Measurements from ENCODE around the gene LRP1B. TPM values are rescaled to one million over a fixed set of nuclear protein-coding genes. Genes with fewer than 3 reads are reported as not detected.

Gene LRP1B
- total RNA-seq, 1 experiment from 2014 or later = 0.52 TPM

DNA sequence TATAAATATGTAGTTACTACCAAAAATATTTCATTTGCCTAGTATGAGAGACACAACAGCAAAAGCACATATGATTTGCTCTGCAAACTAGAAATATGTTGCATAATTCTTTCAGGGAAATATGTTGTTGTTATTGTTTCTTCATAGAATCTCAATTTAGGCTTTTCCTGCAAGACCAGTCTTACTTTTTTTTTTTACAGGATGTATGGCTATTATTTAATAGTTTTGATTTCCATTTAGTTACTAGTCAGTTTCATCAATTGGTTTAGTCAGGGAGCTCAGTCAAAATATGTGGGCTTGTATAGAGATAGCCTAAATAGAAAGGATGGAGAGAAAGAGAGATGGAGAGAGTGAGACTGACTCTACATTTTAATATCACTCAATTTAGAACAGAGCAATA is 6.1 kb downstream of the LRP1B start (continued):
- TF ChIP-seq, protein P1, sequence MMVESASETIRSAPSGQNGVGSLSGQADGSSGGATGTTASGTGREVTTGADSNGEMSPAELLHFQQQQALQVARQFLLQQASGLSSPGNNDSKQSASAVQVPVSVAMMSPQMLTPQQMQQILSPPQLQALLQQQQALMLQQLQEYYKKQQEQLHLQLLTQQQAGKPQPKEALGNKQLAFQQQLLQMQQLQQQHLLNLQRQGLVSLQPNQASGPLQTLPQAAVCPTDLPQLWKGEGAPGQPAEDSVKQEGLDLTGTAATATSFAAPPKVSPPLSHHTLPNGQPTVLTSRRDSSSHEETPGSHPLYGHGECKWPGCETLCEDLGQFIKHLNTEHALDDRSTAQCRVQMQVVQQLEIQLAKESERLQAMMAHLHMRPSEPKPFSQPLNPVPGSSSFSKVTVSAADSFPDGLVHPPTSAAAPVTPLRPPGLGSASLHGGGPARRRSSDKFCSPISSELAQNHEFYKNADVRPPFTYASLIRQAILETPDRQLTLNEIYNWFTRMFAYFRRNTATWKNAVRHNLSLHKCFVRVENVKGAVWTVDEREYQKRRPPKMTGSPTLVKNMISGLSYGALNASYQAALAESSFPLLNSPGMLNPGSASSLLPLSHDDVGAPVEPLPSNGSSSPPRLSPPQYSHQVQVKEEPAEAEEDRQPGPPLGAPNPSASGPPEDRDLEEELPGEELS (CRISPR knock-in tag; IDR thresholded peaks at IDR 0.05) = no peak
- no peak for TF ChIP-seq TCF7 (CRISPR knock-in tag; IDR thresholded peaks at IDR 0.05; ENCODE audit: low read depth)
- TF ChIP-seq, protein P2, sequence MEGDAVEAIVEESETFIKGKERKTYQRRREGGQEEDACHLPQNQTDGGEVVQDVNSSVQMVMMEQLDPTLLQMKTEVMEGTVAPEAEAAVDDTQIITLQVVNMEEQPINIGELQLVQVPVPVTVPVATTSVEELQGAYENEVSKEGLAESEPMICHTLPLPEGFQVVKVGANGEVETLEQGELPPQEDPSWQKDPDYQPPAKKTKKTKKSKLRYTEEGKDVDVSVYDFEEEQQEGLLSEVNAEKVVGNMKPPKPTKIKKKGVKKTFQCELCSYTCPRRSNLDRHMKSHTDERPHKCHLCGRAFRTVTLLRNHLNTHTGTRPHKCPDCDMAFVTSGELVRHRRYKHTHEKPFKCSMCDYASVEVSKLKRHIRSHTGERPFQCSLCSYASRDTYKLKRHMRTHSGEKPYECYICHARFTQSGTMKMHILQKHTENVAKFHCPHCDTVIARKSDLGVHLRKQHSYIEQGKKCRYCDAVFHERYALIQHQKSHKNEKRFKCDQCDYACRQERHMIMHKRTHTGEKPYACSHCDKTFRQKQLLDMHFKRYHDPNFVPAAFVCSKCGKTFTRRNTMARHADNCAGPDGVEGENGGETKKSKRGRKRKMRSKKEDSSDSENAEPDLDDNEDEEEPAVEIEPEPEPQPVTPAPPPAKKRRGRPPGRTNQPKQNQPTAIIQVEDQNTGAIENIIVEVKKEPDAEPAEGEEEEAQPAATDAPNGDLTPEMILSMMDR (IDR thresholded peaks at IDR 0.05) = no peak

DNA sequence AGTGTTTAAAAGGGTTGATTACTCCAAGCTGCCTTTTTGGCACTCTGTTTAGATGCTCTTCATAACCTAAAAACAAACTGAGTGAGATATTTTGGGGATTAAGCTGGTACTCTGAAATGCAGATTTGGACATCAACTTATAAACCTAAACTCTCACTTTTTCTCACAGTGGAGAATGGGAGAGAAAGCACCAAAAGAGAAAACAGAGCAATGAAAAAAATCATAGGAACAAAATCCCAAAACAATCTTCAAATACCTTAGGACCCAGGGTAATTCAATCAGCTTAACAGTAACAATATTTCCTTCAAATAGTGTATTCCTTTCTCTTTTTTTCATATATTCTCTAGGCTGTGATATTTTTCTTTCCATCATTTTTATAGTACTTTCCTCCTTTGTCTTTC is 11.5 kb downstream of the LRP1B start:
- Mint-ChIP-seq H3K27me3 (ENCODE audit: low read depth) (no peaks in the 10 kb centered on the region), H3K36me3 (no peaks in the 10 kb centered on the region), H3K27ac (no peak overlapping the region), H3K9me3 (peaks cover 3% of the 10 kb centered on the region; the same call in 1 of the 2 replicates), H3K4me1 (0 out of 2 replicates have a peak, but pooled peaks cover 4% of the 10 kb centered on the region), H3K4me3 (no peak overlapping the region)
- ATAC-seq (no peak), DNase-seq (ENCODE audit: low spot score) (no peak)
- TF ChIP-seq NR1H2 (CRISPR knock-in tag; IDR thresholded peaks at IDR 0.05) (no peak), HMGA2 (CRISPR knock-in tag; IDR thresholded peaks at IDR 0.05) (no peak), TCF7 (CRISPR knock-in tag; IDR thresholded peaks at IDR 0.05; ENCODE audit: low read depth) (no peak)
- TF ChIP-seq, protein P3, sequence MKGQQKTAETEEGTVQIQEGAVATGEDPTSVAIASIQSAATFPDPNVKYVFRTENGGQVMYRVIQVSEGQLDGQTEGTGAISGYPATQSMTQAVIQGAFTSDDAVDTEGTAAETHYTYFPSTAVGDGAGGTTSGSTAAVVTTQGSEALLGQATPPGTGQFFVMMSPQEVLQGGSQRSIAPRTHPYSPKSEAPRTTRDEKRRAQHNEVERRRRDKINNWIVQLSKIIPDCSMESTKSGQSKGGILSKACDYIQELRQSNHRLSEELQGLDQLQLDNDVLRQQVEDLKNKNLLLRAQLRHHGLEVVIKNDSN (CRISPR knock-in tag; IDR thresholded peaks at IDR 0.05) = no peak
- ChIA-PET POLR2A (interaction anchor here (0.6 kb wide), 1 partner anchor 551 kb away, joined by 4 read pairs; no protein-coding TSS in a partner anchor), CTCF (interaction anchor here (1.7 kb wide), 1 partner anchor 10 kb away, joined by 5 read pairs; no protein-coding TSS in a partner anchor)

DNA sequence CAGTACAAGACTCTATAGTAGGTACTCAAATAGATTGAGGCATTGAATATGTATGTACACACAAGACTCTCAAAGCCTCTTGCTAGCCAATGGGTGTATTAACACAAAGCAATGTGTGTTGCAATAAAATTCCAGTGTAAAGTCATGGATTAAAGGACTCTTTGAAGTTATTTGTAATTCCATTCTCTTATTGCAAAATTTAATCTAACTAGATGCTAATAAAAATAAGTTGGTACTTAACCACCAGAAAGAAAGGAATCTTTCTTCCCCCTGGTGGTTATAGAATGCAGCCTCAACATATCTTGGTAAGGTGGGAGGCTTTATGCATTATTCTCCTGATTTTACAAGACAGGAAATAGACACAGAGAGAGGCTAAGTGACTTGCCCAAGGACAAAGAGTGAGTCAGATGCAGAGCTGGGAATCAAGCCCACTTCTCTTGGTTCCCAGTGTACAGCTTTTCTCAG is 18.0 kb downstream of the LRP1B start:
- Mint-ChIP-seq H3K4me3 (no peak overlapping the region), H3K36me3 (no peaks in the 10 kb centered on the region), H3K27me3 (ENCODE audit: low read depth) (no peaks in the 10 kb centered on the region), H3K27ac (no peak overlapping the region), H3K9me3 (peaks cover 4% of the 10 kb centered on the region; the same call in 1 of the 2 replicates), H3K4me1 (no peaks in the 10 kb centered on the region)
- no peak for DNase-seq (ENCODE audit: low spot score)
- no peak for ATAC-seq
- POLR2A ChIA-PET = no interaction called here
- TF ChIP-seq, protein P4, sequence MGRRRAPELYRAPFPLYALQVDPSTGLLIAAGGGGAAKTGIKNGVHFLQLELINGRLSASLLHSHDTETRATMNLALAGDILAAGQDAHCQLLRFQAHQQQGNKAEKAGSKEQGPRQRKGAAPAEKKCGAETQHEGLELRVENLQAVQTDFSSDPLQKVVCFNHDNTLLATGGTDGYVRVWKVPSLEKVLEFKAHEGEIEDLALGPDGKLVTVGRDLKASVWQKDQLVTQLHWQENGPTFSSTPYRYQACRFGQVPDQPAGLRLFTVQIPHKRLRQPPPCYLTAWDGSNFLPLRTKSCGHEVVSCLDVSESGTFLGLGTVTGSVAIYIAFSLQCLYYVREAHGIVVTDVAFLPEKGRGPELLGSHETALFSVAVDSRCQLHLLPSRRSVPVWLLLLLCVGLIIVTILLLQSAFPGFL (CRISPR knock-in tag; IDR thresholded peaks at IDR 0.05; ENCODE audit: borderline replicate concordance) = no peak
- TF ChIP-seq, protein P5, sequence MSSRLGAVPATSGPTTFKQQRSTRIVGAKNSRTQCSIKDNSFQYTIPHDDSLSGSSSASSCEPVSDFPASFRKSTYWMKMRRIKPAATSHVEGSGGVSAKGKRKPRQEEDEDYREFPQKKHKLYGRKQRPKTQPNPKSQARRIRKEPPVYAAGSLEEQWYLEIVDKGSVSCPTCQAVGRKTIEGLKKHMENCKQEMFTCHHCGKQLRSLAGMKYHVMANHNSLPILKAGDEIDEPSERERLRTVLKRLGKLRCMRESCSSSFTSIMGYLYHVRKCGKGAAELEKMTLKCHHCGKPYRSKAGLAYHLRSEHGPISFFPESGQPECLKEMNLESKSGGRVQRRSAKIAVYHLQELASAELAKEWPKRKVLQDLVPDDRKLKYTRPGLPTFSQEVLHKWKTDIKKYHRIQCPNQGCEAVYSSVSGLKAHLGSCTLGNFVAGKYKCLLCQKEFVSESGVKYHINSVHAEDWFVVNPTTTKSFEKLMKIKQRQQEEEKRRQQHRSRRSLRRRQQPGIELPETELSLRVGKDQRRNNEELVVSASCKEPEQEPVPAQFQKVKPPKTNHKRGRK (CRISPR knock-in tag; IDR thresholded peaks at IDR 0.05; ENCODE audit: borderline replicate concordance) = no peak
- CTCF ChIA-PET = no interaction called here

DNA sequence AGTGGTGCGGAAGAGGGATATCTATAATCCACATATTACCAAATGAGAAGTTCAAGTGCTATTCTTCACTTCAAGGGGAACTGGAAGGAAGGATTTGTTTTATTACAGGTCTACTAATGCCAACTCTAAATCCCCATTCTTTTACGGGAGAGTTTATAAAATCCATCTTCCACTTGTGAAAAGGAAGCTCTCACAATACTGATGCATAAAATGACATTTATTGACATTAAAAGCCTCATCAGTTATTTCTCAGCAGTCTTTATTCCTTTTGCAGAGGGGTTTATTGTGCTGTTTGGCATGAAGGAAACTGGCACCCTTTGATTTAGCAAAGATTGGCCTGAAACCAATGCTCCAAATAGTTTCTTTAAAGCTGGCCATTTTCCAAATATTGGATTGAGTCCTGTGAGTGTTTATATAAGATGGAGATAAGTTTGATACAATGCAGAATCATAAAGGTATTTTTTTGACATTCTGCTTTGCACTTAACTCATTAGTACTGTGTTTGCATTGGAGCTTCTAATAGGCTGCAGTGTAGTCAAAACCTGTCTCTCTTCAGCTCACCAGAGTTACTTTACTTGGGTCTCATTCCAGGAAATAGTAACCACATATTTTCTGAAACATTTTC is 26.6 kb downstream of the LRP1B start:
- H3K9me3 Mint-ChIP-seq = no peaks in the 10 kb centered on the region
- H3K27me3 Mint-ChIP-seq (ENCODE audit: low read depth) = no peaks in the 10 kb centered on the region
- H3K36me3 Mint-ChIP-seq = no peaks in the 10 kb centered on the region
- POLR2A ChIA-PET = no interaction called here
- H3K4me1 Mint-ChIP-seq = peaks cover 13% of the 10 kb centered on the region
- H3K4me3 Mint-ChIP-seq = no peak overlapping the region
- ATAC-seq (no peak), DNase-seq (ENCODE audit: low spot score) (no peak)
- no peak overlapping the region for H3K27ac Mint-ChIP-seq
- CTCF ChIA-PET = no interaction called here
- TF ChIP-seq TCF7 (CRISPR knock-in tag; IDR thresholded peaks at IDR 0.05; ENCODE audit: low read depth) (no peak), MYBL2 (CRISPR knock-in tag; IDR thresholded peaks at IDR 0.05) (no peak), NFE2L1 (CRISPR knock-in tag; IDR thresholded peaks at IDR 0.05) (no peak), TEAD1 (CRISPR knock-in tag; IDR thresholded peaks at IDR 0.05) (no peak)
- TF ChIP-seq, protein P6, sequence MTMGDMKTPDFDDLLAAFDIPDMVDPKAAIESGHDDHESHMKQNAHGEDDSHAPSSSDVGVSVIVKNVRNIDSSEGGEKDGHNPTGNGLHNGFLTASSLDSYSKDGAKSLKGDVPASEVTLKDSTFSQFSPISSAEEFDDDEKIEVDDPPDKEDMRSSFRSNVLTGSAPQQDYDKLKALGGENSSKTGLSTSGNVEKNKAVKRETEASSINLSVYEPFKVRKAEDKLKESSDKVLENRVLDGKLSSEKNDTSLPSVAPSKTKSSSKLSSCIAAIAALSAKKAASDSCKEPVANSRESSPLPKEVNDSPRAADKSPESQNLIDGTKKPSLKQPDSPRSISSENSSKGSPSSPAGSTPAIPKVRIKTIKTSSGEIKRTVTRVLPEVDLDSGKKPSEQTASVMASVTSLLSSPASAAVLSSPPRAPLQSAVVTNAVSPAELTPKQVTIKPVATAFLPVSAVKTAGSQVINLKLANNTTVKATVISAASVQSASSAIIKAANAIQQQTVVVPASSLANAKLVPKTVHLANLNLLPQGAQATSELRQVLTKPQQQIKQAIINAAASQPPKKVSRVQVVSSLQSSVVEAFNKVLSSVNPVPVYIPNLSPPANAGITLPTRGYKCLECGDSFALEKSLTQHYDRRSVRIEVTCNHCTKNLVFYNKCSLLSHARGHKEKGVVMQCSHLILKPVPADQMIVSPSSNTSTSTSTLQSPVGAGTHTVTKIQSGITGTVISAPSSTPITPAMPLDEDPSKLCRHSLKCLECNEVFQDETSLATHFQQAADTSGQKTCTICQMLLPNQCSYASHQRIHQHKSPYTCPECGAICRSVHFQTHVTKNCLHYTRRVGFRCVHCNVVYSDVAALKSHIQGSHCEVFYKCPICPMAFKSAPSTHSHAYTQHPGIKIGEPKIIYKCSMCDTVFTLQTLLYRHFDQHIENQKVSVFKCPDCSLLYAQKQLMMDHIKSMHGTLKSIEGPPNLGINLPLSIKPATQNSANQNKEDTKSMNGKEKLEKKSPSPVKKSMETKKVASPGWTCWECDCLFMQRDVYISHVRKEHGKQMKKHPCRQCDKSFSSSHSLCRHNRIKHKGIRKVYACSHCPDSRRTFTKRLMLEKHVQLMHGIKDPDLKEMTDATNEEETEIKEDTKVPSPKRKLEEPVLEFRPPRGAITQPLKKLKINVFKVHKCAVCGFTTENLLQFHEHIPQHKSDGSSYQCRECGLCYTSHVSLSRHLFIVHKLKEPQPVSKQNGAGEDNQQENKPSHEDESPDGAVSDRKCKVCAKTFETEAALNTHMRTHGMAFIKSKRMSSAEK (CRISPR knock-in tag; IDR thresholded peaks at IDR 0.05; ENCODE audit: borderline replicate concordance) = no peak

Measured in WTC11 (cell line).